ENCODE measurements around the gene SPRED3.
A peak's percentile ranks its signal among the peaks of the same experiment; 100 is the strongest.
"Not testable (repeated sequence)": the region's sequence is repeated elsewhere in the genome, so short reads cannot be mapped to it uniquely, and the experiment has no call there.

SPRED3 gene

GRCh38 chr19:38417146-38417543 is 28.6 kb downstream of the SPRED3 start:
- DNase-seq (ENCODE audit: low read depth in 1 of 2, low spot score in 1 of 2): no peak

- peak; percentile 25 to 47 for DNase-seq (ENCODE audit: low read depth in 1 of 2, low spot score in 1 of 2)
Measured at GRCh38 chr19:38417544-38418506, 29.3 kb downstream of the SPRED3 start.

- no peak for DNase-seq (ENCODE audit: low read depth in 1 of 2, low spot score in 1 of 2)
Measured at GRCh38 chr19:38420935-38421334, 32.4 kb downstream of the SPRED3 start.

GRCh38 chr19:38421856-38422255 is 33.4 kb downstream of the SPRED3 start:
- no peak for DNase-seq (ENCODE audit: low read depth in 1 of 2, low spot score in 1 of 2)

- no peak for DNase-seq (ENCODE audit: low read depth in 1 of 2, low spot score in 1 of 2)
Measured at GRCh38 chr19:38422438-38422837, 33.9 kb downstream of the SPRED3 start.

- no peak for DNase-seq (ENCODE audit: low read depth in 1 of 2, low spot score in 1 of 2)
Measured at GRCh38 chr19:38424272-38424671, 35.8 kb downstream of the SPRED3 start.

GRCh38 chr19:38425222-38425809 is 36.8 kb downstream of the SPRED3 start:
- no peak for DNase-seq (ENCODE audit: low read depth in 1 of 2, low spot score in 1 of 2)

GRCh38 chr19:38425810-38426466 is 37.4 kb downstream of the SPRED3 start, which contains the start of gene RASGRP4:
TSS of gene RASGRP4 (minus strand) at chr19:38426219. CDS start at chr19:38426091, 128 bp downstream.
- DNase-seq (ENCODE audit: low read depth in 1 of 2, low spot score in 1 of 2): peak in 1 of 2 donors; percentile 45

- DNase-seq (ENCODE audit: low read depth in 1 of 2, low spot score in 1 of 2): not testable (repeated sequence)
Measured at GRCh38 chr19:38427035-38427677, 38.7 kb downstream of the SPRED3 start.

GRCh38 chr19:38429055-38429810 is 40.7 kb downstream of the SPRED3 start:
- DNase-seq (ENCODE audit: low read depth in 1 of 2, low spot score in 1 of 2): no peak

GRCh38 chr19:38429811-38430156 is 41.3 kb downstream of the SPRED3 start:
- no peak for DNase-seq (ENCODE audit: low read depth in 1 of 2, low spot score in 1 of 2)

- no peak for DNase-seq (ENCODE audit: low read depth in 1 of 2, low spot score in 1 of 2)
Measured at GRCh38 chr19:38430931-38431330, 42.4 kb downstream of the SPRED3 start.

- DNase-seq (ENCODE audit: low read depth in 1 of 2, low spot score in 1 of 2): peak in 1 of 2 donors; percentile 35
Measured at GRCh38 chr19:38433268-38433733, 44.8 kb downstream of the SPRED3 start, which contains the start of gene RYR1. TSS of gene RYR1 (plus strand) at chr19:38433691. CDS start at chr19:38433830, 139 bp downstream.

GRCh38 chr19:38434549-38435051 is 46.1 kb downstream of the SPRED3 start:
- DNase-seq (ENCODE audit: low read depth in 1 of 2, low spot score in 1 of 2): no peak

- no peak for DNase-seq (ENCODE audit: low read depth in 1 of 2, low spot score in 1 of 2)
Measured at GRCh38 chr19:38437295-38437694, 48.8 kb downstream of the SPRED3 start.

- no peak for DNase-seq (ENCODE audit: low read depth in 1 of 2, low spot score in 1 of 2)
Measured at GRCh38 chr19:38437917-38438316, 49.4 kb downstream of the SPRED3 start.

- no peak for DNase-seq (ENCODE audit: low read depth in 1 of 2, low spot score in 1 of 2)
Measured at GRCh38 chr19:38440592-38440991, 52.1 kb downstream of the SPRED3 start.

GRCh38 chr19:38441657-38442348 is 53.3 kb downstream of the SPRED3 start:
- no peak for DNase-seq (ENCODE audit: low read depth in 1 of 2, low spot score in 1 of 2)

- no peak for DNase-seq (ENCODE audit: low read depth in 1 of 2, low spot score in 1 of 2)
Measured at GRCh38 chr19:38442736-38443135, 54.2 kb downstream of the SPRED3 start.

Data from stimulated activated CD4-positive, alpha-beta T cell treated with anti-CD3 and anti-CD28 coated beads, Interleukin-15, amount 100 ng/mL, for 1 hour (primary cell).